ENCODE results near the gene CDC25C.
"Not testable (repeated sequence)": the region's sequence is repeated elsewhere in the genome, so short reads cannot be mapped to it uniquely, and the experiment has no call there.

CDC25C gene

GRCh38 chr5:138274189-138274853 is 57.3 kb downstream of the CDC25C start, which contains the start of gene GFRA3:
Gene GFRA3, minus strand, starts transcription at chr5:138274621. Its CDS starts 197 bp downstream, at chr5:138274424.
- no peak for DNase-seq

GRCh38 chr5:138273834-138274188 is 57.8 kb downstream of the CDC25C start:
- no peak for DNase-seq

- no peak for DNase-seq
These were observed 58.9 kb downstream of the CDC25C start for GRCh38 chr5:138272681-138273080.

GRCh38 chr5:138271281-138271680 is 60.3 kb downstream of the CDC25C start:
- no peak for DNase-seq

GRCh38 chr5:138264183-138264582 is 67.4 kb downstream of the CDC25C start:
- DNase-seq, result no peak

GRCh38 chr5:138263581-138263980 is 68.0 kb downstream of the CDC25C start:
- DNase-seq, result no peak

GRCh38 chr5:138258704-138259292 is 72.8 kb downstream of the CDC25C start:
- no peak for DNase-seq

- DNase-seq, result no peak
These were observed 74.0 kb downstream of the CDC25C start for GRCh38 chr5:138257583-138257982.

GRCh38 chr5:138252944-138253343 is 78.7 kb downstream of the CDC25C start:
- no peak for DNase-seq

GRCh38 chr5:138247800-138248199 is 83.8 kb downstream of the CDC25C start:
- DNase-seq, result not testable (repeated sequence)

GRCh38 chr5:138246822-138247221 is 84.8 kb downstream of the CDC25C start:
- no peak for DNase-seq

- DNase-seq, result no peak
These were observed 85.3 kb downstream of the CDC25C start for GRCh38 chr5:138246334-138246733.

GRCh38 chr5:138245717-138246116 is 85.9 kb downstream of the CDC25C start:
- DNase-seq, result peak; percentile 19

GRCh38 chr5:138243794-138244193 is 87.8 kb downstream of the CDC25C start:
- no peak for DNase-seq

GRCh38 chr5:138241688-138242571 is 89.7 kb downstream of the CDC25C start:
- DNase-seq, result peak; percentile 48

- no peak for DNase-seq
These were observed 90.8 kb downstream of the CDC25C start for GRCh38 chr5:138240650-138241385.

- no peak for DNase-seq
These were observed 93.6 kb downstream of the CDC25C start for GRCh38 chr5:138238034-138238433.

Data from right hindlimb (tissue), 1 donor.